Cardiac muscle cell (in vitro differentiated cells and primary cell): ENCODE measurements around the gene TDG. TPM values are rescaled to one million over a fixed set of nuclear protein-coding genes. Genes with fewer than 3 reads are reported as not detected.
A peak's percentile ranks its signal among the peaks of the same experiment; 100 is the strongest.

ENCODE experiments used
- DNase-seq, 2 donors: peaks; one replicate each; pipeline versions ENCODE4 v3.0.0 to v3.0.0-alpha.2; 2010 to 2017; ENCODE audit warnings: low read depth in 1 of 2, low spot score in 1 of 2
- H3K27ac ChIP-seq: fragments of 200-600 bp; sonication (generic); 2 replicates; pipeline ENCODE4 v1.5.1; 2016
- H3K27me3 ChIP-seq: fragments of 200-600 bp; sonication (generic); 2 replicates; pipeline ENCODE4 v1.6.0; 2016; ENCODE audit warnings: control low read depth
- H3K36me3 ChIP-seq: fragments of 200-600 bp; sonication (generic); 2 replicates; pipeline ENCODE4 v1.5.1; 2016; ENCODE audit warnings: control low read depth
- H3K4me1 ChIP-seq: fragments of 200-600 bp; sonication (generic); 2 replicates; pipeline ENCODE4 v1.8.1; 2017; ENCODE audit warnings: low read depth, mild to moderate bottlenecking, mixed run types
- H3K4me3 ChIP-seq: fragments of 200-600 bp; sonication (generic); 2 replicates; pipeline ENCODE4 v1.5.1; 2016; ENCODE audit warnings: mild to moderate bottlenecking
- H3K9me3 ChIP-seq: fragments of 200-600 bp; sonication (generic); 2 replicates; pipeline ENCODE4 v1.5.1; 2017; ENCODE audit warnings: low read depth, mild to moderate bottlenecking, control low read depth
- CTCF ChIP-seq: IDR thresholded peaks from 2 replicates; pipeline ENCODE4 v1.5.1; 2012; ENCODE audit warnings: low read depth, mild to moderate bottlenecking, low read length
- polyA plus RNA-seq: library from polyadenylated mRNA; unstranded; fragments of >200 nt; fragmentation: Nextera tagmentation; extraction: Ambion mirVana; gene quantifications from 2 replicates; pipeline ENCODE4 v1.2.1, GENCODE V29; 2016
- total RNA-seq: library from RNA; depleted of rRNA; stranded (reverse); fragments of >200 nt; gene quantifications from 2 replicates; pipeline ENCODE4 v1.2.3, GENCODE V29; 2016

TDG gene
- total and polyA plus RNA-seq, 2 experiments from 2014 or later, result 28.3 to 31.7 TPM

- Histone ChIP-seq H3K4me3 (no peak overlapping the region), H3K4me1 (peaks cover 10% of the 10 kb centered on the region), H3K36me3 (peaks cover 42% of the 10 kb centered on the region), H3K27ac (no peak overlapping the region), H3K27me3 (no peaks in the 10 kb centered on the region), H3K9me3 (no peaks in the 10 kb centered on the region)
- no peak for TF ChIP-seq CTCF
- no peak for DNase-seq
Measured at GRCh38 chr12:103978384-103978982, 12.8 kb downstream of the TDG start.

- H3K27me3 ChIP-seq, result no peaks in the 10 kb centered on the region
- TF ChIP-seq CTCF, result no peak
- no peak overlapping the region for H3K27ac ChIP-seq
- no peak for DNase-seq
- no peaks in the 10 kb centered on the region for H3K9me3 ChIP-seq
- H3K4me1 ChIP-seq, result no peaks in the 10 kb centered on the region
- no peak overlapping the region for H3K4me3 ChIP-seq
- H3K36me3 ChIP-seq, result peaks cover 64% of the 10 kb centered on the region
Measured at GRCh38 chr12:103986829-103987228, 21.2 kb downstream of the TDG start.

GRCh38 chr12:103994235-103994634, 28.6 kb downstream of the TDG start:
- no peaks in the 10 kb centered on the region for H3K4me1 ChIP-seq
- no peak for TF ChIP-seq CTCF
- H3K36me3 ChIP-seq, result peaks cover 5% of the 10 kb centered on the region
- no peak overlapping the region for H3K27ac ChIP-seq
- DNase-seq, result no peak
- peaks cover 4% of the 10 kb centered on the region for H3K27me3 ChIP-seq
- no peaks in the 10 kb centered on the region for H3K9me3 ChIP-seq
- no peak overlapping the region for H3K4me3 ChIP-seq

- TF ChIP-seq CTCF, result no peak
- Histone ChIP-seq H3K27me3 (peaks cover 4% of the 10 kb centered on the region), H3K36me3 (no peaks in the 10 kb centered on the region), H3K9me3 (no peaks in the 10 kb centered on the region), H3K4me1 (no peaks in the 10 kb centered on the region), H3K27ac (no peak overlapping the region), H3K4me3 (no peak overlapping the region)
- no peak for DNase-seq
Measured at GRCh38 chr12:103996595-103996994, 30.9 kb downstream of the TDG start.

- no peak for TF ChIP-seq CTCF
- Histone ChIP-seq H3K36me3 (no peaks in the 10 kb centered on the region), H3K27me3 (peaks cover 4% of the 10 kb centered on the region), H3K4me3 (no peak overlapping the region), H3K27ac (no peak overlapping the region), H3K9me3 (no peaks in the 10 kb centered on the region), H3K4me1 (no peaks in the 10 kb centered on the region)
- peak; percentile 6 to 70 for DNase-seq
Measured at GRCh38 chr12:103997286-103997900, 31.7 kb downstream of the TDG start.
